LNCaP clone FGC (cell line): ENCODE measurements around the gene TMOD1.
"Not testable (repeated sequence)": the region's sequence is repeated elsewhere in the genome, so short reads cannot be mapped to it uniquely, and the experiment has no call there.

ENCODE experiments used
- DNase-seq: peaks from one replicate; pipeline ENCODE4 v3.0.0-alpha.2; 2011; ENCODE audit warnings: low read depth
- H3K4me3 ChIP-seq: 2 replicates; pipeline ENCODE4 v1.5.1; 2011; ENCODE audit warnings: mild to moderate bottlenecking, low read depth, low read length, control low read depth
- TF ChIP-seq, protein P1 (sequence below): IDR thresholded peaks from 2 replicates; pipeline ENCODE4 v1.5.1; 2012; ENCODE audit warnings: mild to moderate bottlenecking; ENCODE audit not compliant: control insufficient read depth, insufficient read depth; ENCODE audit errors: extremely low read depth

Gene TMOD1

DNA sequence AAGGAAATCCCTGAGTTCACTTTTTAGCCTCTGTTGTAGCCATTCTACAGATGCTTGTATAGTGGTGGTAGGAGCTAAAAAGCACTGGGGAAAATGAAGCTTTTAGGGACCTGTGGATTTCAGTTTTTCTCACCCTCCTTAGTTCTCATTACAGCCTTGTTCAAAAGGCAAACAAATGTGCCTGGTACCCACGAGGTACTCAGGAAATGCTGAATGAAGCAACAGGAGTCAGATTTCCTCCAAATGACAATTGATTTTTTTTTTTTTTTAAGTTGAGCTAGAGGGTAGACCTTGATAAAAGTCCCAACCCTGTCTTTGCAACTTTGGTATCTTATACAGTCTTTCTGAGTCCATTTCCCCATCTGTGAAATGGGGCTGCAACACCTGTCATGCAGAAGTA, 21.3 kb upstream of the TMOD1 start:
- TF ChIP-seq, protein P1, sequence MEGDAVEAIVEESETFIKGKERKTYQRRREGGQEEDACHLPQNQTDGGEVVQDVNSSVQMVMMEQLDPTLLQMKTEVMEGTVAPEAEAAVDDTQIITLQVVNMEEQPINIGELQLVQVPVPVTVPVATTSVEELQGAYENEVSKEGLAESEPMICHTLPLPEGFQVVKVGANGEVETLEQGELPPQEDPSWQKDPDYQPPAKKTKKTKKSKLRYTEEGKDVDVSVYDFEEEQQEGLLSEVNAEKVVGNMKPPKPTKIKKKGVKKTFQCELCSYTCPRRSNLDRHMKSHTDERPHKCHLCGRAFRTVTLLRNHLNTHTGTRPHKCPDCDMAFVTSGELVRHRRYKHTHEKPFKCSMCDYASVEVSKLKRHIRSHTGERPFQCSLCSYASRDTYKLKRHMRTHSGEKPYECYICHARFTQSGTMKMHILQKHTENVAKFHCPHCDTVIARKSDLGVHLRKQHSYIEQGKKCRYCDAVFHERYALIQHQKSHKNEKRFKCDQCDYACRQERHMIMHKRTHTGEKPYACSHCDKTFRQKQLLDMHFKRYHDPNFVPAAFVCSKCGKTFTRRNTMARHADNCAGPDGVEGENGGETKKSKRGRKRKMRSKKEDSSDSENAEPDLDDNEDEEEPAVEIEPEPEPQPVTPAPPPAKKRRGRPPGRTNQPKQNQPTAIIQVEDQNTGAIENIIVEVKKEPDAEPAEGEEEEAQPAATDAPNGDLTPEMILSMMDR, result no peak
- no peak for DNase-seq
- H3K4me3 ChIP-seq, result no peak overlapping the region

DNA sequence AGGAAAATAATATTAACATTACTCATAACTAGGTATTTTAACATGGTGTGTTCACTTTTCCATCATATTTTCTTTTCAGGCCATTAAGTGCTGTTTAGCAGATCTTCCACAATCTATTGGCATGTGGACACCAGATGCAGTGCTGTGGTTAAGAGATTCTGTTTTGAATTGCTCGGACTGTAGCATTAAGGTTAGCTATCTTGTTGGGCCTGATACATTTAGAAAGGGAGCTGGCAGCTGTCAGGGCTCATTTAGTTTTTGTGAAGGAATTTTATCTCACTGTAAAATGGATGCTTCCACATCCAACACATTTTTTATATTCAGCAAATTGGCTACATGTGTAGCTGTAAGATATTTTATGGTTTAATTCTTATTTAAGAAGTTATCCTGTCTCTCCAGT, 20.7 kb upstream of the TMOD1 start:
- TF ChIP-seq, protein P1, result no peak
- no peak overlapping the region for H3K4me3 ChIP-seq
- no peak for DNase-seq

DNA sequence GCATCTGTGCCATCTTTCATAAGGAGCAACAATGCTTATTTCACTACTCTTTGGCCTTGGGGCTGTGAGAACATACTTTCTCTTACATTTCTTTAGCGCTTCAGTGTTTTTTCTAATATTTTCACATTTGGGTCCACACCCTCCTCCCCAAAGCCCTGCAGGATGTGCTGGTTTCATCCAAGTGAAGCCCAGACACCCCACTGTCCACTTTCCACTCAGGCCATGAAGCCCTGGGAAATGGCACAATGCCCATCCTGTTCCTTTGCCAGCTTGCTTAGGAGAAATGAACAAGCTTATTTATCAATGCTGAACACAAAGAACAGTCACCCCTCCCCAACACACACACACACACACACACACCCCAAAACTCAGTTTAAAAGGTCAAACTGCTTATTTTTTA, 17.3 kb upstream of the TMOD1 start:
- TF ChIP-seq, protein P1, result no peak
- no peak for DNase-seq
- no peak overlapping the region for H3K4me3 ChIP-seq

DNA sequence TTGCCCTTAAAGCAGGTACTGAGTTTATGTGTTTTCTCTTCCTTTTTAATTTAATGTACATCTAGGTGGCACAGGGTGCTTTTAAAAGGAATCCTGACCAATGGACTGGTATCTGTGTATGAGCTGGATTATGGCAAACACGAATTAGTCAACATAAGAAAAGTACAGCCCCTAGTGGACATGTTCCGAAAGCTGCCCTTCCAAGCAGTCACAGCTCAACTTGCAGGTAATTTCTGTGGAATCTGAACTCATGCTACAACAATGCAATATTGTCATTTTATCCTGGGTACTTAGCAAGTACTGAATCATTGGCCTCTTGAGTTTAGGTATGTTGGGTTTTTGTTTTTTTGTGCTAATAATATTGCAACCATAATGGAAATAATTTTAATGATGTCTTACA, 14.4 kb upstream of the TMOD1 start:
- TF ChIP-seq, protein P1, result peak; percentile 37
- no peak overlapping the region for H3K4me3 ChIP-seq
- no peak for DNase-seq

DNA sequence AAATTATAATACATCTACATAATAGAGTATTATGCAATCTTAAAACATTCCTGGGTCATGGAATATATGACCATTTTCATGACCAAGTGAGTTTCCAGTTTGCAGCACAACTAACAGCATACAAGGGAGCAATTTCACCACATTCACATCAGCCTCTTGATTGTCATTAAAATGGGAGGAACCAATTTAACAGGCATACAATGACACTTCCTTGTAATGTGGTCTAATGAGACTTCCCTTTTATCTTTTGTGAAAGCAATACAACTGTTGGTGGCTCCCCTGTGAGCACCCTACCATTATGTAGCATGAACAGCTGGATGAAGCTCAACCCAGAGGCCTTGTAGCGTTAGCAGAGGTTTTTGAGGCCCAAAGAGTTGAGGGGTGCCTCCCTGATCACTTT, 13.6 kb upstream of the TMOD1 start:
- no peak for DNase-seq
- TF ChIP-seq, protein P1, result no peak
- no peak overlapping the region for H3K4me3 ChIP-seq

DNA sequence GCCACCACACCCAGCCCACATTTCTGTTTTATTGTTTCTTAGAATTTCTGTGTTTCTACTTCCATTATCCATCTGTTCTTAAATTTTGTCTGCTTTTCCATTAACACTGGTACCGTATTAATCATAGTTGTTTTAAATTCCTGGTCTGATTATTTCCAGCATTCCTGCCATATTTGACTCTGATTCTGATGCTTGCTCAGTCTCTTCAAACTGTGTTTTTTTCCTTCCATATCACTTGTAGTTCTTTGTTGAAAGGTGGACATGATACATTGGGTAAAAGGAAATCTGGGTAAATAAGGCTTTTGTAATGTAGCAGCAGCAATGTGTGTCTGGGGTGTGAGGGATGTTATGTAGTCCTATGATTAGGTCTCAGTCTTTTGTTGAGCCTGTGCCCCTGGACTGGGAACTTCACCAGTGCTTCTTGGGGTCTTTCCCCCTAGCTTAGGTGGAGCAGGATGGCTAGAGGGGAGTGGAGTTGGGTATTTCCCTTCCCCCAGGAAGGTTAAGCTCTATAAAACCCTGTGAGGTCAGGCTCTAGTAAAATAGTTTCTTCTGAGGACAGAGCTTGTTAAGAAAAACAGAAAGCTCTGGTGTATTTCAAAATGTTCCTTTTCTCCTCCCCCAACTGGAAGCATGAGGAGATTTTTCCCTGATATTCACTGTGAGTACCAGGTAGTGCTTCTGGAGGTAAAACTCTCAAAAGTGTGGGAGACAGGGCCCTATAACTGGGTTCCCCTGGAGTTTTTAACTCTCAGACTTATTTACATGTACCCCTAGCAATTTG, 10.1 kb upstream of the TMOD1 start:
- DNase-seq, result no peak
- TF ChIP-seq, protein P1, result no peak
- H3K4me3 ChIP-seq, result no peak overlapping the region

DNA sequence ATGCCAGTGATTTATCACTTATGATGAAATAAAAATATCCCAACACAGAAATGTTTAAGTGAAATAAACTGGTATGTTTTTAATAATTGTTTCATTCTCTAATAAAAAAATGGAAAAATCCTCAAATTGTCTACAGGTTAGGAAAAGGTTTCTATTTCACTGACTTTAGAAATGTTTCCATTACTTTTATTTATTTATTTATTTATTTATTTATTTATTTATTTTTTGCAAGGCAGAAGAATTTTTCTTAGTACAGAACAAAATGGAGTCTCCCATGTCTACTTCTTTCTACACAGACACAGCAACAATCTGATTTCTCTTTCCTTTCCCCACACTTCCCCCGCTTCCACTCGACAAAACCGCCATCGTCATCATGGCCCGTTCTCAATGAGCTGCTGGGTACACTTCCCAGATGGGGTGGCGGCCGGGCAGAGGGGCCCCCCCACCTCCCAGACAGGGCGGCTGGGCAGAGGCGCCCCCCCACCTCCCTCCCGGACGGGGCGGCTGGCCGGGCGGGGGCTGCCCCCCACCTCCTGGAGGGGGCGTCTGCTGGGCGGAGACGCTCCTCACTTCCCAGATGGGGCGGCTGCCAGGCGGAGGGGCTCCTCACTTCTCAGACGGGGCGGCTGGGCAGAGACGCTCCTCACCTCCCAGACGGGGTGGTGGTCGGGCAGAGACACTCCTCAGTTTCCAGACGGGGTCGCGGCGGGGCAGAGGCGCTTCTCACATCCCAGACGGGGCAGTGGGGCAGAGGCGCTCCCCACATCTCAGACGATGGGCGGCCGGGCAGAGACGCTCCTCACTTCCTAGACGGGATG, 3.7 kb upstream of the TMOD1 start:
- not testable (repeated sequence) for DNase-seq, H3K4me3 ChIP-seq

DNA sequence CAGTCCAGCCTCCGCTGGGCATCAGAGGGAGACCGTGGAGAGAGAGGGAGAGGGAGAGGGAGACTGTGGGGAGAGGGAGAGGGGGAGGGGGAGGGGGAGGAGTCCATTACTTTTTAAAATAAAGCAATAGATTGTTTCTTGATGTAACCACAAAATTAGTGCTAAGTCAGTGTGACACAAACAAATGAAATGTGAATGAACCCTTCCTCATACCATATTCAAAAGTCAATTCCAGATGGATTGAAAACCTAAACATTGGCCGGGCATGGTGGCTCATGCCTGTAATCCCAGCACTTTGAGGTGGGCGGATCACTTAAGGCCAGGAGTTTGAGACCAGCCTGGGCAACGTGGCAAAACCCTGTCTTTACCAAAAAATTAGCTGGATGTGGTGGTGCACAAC, 2.6 kb upstream of the TMOD1 start:
- not testable (repeated sequence) for H3K4me3 ChIP-seq, DNase-seq
